Panc1 (cell line): ENCODE measurements around the gene MKKS. TPM values are rescaled to one million over a fixed set of nuclear protein-coding genes. Genes with fewer than 3 reads are reported as not detected.

Source experiments
- ATAC-seq: fragments of 200-7000 bp; cut with Tn5 transposase; 2 replicates; pipeline ENCODE4 v1.9.1; 2020; ENCODE audit warnings: mild to moderate bottlenecking, moderate library complexity
- BruUV-seq: library from RNA; stranded (reverse); fragments of 400-500 nt; replicated peaks from 2 replicates; lab custom pipeline; 2021; lab: Mats Ljungman, UMichigan
- CTCF ChIA-PET: fragments of 300-600 bp; sonication (Branson Sonifier 250); formaldehyde crosslinking; loops from one replicate; lab custom pipeline; 2022; ENCODE audit warnings: antibody characterized with exemption; lab: Charles Lee
- POLR2A ChIA-PET: fragments of 300-600 bp; sonication (Branson Sonifier 250); formaldehyde crosslinking; loops from one replicate; lab custom pipeline; 2022; ENCODE audit warnings: antibody characterized with exemption; lab: Charles Lee
- DNase-seq: peaks from one replicate; pipeline ENCODE4 v3.0.0-alpha.2; 2010; ENCODE audit warnings: low read depth, low spot score
- H3K27ac ChIP-seq: 2 replicates; pipeline ENCODE4 v1.5.1; 2011; ENCODE audit warnings: mild to moderate bottlenecking, low read length, inconsistent platforms
- H3K27me3 ChIP-seq: fragments of 200-500 bp; sonication (Bioruptor generic); 2 replicates; pipeline ENCODE4 v1.6.0; 2014; ENCODE audit warnings: low read length, inconsistent platforms; ENCODE audit not compliant: control insufficient read depth, insufficient read depth
- H3K36me3 ChIP-seq: fragments of 200-500 bp; sonication (Bioruptor generic); 2 replicates; pipeline ENCODE4 v1.5.1; 2014; ENCODE audit warnings: inconsistent platforms, mild to moderate bottlenecking, low read length, moderate library complexity; ENCODE audit not compliant: control insufficient read depth, insufficient read depth
- H3K4me1 ChIP-seq: 2 replicates; pipeline ENCODE4 v1.5.1; 2011; ENCODE audit warnings: inconsistent platforms, mild to moderate bottlenecking, low read length, moderate library complexity; ENCODE audit not compliant: control insufficient read depth, insufficient read depth
- H3K4me3 ChIP-seq, 2 experiments: 2 replicates each; pipeline ENCODE4 v1.5.1; 2011 to 2012; ENCODE audit warnings: low read depth in 2 of 2, low read length in 2 of 2, mild to moderate bottlenecking in 2 of 2, inconsistent platforms in 1 of 2, moderate library complexity in 1 of 2
- H3K9me3 ChIP-seq: fragments of 200-500 bp; sonication (Bioruptor generic); 2 replicates; pipeline ENCODE4 v1.5.1; 2014; ENCODE audit warnings: low read depth, mild to moderate bottlenecking, inconsistent platforms, low read length, moderate library complexity; ENCODE audit not compliant: control insufficient read depth, insufficient read depth
- POLR2AphosphoS5 ChIP-seq: IDR thresholded peaks from 2 replicates; pipeline ENCODE4 v1.6.1; 2012; ENCODE audit warnings: mild to moderate bottlenecking, low read depth, low read length, moderate library complexity
- SIN3A ChIP-seq: IDR thresholded peaks from 2 replicates; pipeline ENCODE4 v1.6.1; 2012; ENCODE audit warnings: low read depth, mild to moderate bottlenecking, low read length, moderate library complexity, borderline replicate concordance; ENCODE audit not compliant: insufficient read depth
- TCF7L2 ChIP-seq: IDR thresholded peaks from 2 replicates; pipeline ENCODE4 v1.6.1; 2011; ENCODE audit warnings: mild to moderate bottlenecking, low read depth, low read length, inconsistent platforms
- in situ Hi-C: cut with HindIII; loops from 2 replicates; pipeline ENCODE4 v1.10.0; 2016; ENCODE audit warnings: low sequenced_read_pairs, low pct_unique_long_range_greater_than_20kb
- intact Hi-C: fragments of 100-400 bp; cut with micrococcal nuclease; formaldehyde crosslinking; loops from one replicate; pipeline ENCODE4 v1.10.0; 2022; ENCODE audit not compliant: unreplicated experiment
- total RNA-seq: library from RNA; stranded (reverse); gene quantifications from one replicate; pipeline ENCODE4 v1.2.1, GENCODE V29; 2021; ENCODE audit not compliant: unreplicated experiment
- TF ChIP-seq, protein P1 (sequence below): fragments of 450-650 bp; IDR thresholded peaks from 2 replicates; pipeline ENCODE4 v1.5.1; 2017; ENCODE audit warnings: mild to moderate bottlenecking
- TF ChIP-seq, protein P2 (sequence below), 2 experiments: IDR thresholded peaks; 2 replicates each; pipeline ENCODE4 v1.6.1; 2011 to 2012; ENCODE audit warnings: low read depth in 2 of 2, control low read depth in 1 of 2, low read length in 1 of 2, mild to moderate bottlenecking in 1 of 2, moderate library complexity in 1 of 2; ENCODE audit not compliant: insufficient read depth in 1 of 2

MKKS gene
- total RNA-seq, 1 experiment from 2014 or later = 15.6 TPM

DNA sequence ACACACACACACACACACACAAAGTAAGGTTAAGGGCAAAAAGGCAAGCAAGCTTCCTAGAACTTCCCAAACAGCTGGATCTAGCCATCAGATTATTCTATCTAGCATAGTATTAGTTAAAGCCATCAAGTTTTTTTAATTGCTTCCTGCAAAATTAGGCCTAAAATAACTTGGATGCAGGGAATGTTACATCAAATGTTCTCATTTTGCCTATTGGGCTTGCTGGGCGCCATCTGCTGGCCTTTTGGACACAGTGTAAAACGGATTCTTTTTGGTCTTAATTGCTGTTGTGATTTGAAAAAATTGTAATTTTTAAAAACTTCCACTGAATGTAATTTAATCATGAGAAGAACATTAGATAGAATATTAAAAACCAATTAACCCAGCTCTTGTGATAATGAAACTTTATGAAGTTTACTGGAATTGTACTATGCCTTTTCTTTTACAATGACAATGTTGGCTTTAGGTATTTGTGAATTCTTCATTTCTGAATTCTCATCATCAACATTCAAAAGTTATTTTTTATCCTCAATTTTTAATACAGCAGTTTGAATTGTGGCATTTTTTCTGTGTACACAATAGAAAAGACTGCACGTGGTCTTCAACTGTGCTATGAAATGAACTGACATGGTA is 6.8 kb downstream of the MKKS start:
- no TSS peak for BruUV-seq
- in situ Hi-C loops = no loop called here
- DNase-seq (no peak), ATAC-seq (peak; percentile 72; the same call in 1 of the 2 replicates)
- no peak overlapping the region for H3K27ac ChIP-seq
- no peak overlapping the region for H3K4me3 ChIP-seq
- intact Hi-C loops = loop anchor here (1.0 to 5.0 kb wide), 3 partner anchors 110 to 810 kb away; no protein-coding TSS in a partner anchor
- no peaks in the 10 kb centered on the region; the same call in 1 of the 2 replicates for H3K36me3 ChIP-seq
- POLR2A ChIA-PET = interaction anchor here (0.6 kb wide), 1 partner anchor 26 kb away, joined by 3 read pairs; no protein-coding TSS in a partner anchor
- CTCF ChIA-PET = interaction anchor here (0.6 kb wide), 3 partner anchors 22 to 863 kb away, joined by 3 to 4 read pairs (median 4); no protein-coding TSS in a partner anchor
- 0 out of 2 replicates have a peak, but pooled peaks cover 4% of the 10 kb centered on the region for H3K4me1 ChIP-seq
- no peaks in the 10 kb centered on the region for H3K9me3 ChIP-seq
- no peaks in the 10 kb centered on the region for H3K27me3 ChIP-seq
- TF ChIP-seq, protein P1, sequence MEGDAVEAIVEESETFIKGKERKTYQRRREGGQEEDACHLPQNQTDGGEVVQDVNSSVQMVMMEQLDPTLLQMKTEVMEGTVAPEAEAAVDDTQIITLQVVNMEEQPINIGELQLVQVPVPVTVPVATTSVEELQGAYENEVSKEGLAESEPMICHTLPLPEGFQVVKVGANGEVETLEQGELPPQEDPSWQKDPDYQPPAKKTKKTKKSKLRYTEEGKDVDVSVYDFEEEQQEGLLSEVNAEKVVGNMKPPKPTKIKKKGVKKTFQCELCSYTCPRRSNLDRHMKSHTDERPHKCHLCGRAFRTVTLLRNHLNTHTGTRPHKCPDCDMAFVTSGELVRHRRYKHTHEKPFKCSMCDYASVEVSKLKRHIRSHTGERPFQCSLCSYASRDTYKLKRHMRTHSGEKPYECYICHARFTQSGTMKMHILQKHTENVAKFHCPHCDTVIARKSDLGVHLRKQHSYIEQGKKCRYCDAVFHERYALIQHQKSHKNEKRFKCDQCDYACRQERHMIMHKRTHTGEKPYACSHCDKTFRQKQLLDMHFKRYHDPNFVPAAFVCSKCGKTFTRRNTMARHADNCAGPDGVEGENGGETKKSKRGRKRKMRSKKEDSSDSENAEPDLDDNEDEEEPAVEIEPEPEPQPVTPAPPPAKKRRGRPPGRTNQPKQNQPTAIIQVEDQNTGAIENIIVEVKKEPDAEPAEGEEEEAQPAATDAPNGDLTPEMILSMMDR = peak; percentile 84
- TF ChIP-seq, protein P2, sequence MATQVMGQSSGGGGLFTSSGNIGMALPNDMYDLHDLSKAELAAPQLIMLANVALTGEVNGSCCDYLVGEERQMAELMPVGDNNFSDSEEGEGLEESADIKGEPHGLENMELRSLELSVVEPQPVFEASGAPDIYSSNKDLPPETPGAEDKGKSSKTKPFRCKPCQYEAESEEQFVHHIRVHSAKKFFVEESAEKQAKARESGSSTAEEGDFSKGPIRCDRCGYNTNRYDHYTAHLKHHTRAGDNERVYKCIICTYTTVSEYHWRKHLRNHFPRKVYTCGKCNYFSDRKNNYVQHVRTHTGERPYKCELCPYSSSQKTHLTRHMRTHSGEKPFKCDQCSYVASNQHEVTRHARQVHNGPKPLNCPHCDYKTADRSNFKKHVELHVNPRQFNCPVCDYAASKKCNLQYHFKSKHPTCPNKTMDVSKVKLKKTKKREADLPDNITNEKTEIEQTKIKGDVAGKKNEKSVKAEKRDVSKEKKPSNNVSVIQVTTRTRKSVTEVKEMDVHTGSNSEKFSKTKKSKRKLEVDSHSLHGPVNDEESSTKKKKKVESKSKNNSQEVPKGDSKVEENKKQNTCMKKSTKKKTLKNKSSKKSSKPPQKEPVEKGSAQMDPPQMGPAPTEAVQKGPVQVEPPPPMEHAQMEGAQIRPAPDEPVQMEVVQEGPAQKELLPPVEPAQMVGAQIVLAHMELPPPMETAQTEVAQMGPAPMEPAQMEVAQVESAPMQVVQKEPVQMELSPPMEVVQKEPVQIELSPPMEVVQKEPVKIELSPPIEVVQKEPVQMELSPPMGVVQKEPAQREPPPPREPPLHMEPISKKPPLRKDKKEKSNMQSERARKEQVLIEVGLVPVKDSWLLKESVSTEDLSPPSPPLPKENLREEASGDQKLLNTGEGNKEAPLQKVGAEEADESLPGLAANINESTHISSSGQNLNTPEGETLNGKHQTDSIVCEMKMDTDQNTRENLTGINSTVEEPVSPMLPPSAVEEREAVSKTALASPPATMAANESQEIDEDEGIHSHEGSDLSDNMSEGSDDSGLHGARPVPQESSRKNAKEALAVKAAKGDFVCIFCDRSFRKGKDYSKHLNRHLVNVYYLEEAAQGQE (IDR thresholded peaks at IDR 0.05; ENCODE audit: insufficient read depth in 1 of 2, low read depth in 2 of 2, low read length in 1 of 2) = no peak

DNA sequence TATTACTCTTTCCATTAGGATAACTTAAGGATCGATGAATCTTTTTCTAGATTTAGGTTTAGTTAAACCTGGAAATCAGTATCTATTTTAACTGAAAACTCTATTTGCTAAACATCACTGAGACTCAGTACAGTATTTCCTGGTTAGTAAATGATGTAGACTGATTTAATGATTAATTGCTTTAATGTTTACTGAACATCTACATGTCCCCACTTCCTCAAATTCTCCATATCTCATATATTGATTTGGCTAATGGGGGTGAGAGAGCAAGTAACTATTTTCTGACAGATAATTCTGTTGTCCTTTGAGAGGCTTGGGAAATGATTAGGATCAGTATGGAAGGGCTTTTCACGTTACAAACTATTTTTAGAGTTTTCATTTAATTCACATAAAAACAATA is 10.3 kb downstream of the MKKS start:
- Histone ChIP-seq H3K27ac (no peak overlapping the region), H3K27me3 (no peaks in the 10 kb centered on the region), H3K4me1 (peaks cover 7% of the 10 kb centered on the region; the same call in 1 of the 2 replicates), H3K9me3 (no peaks in the 10 kb centered on the region), H3K4me3 (no peak overlapping the region), H3K36me3 (no peaks in the 10 kb centered on the region; the same call in 1 of the 2 replicates)
- intact Hi-C loops (no loop called here), in situ Hi-C loops (no loop called here)
- TF ChIP-seq, protein P1 = no peak
- TF ChIP-seq POLR2AphosphoS5 (no peak), TCF7L2 (no peak), SIN3A (no peak)
- TF ChIP-seq, protein P2 (IDR thresholded peaks at IDR 0.05; ENCODE audit: insufficient read depth in 1 of 2, low read depth in 2 of 2, low read length in 1 of 2) = no peak
- DNase-seq (no peak), ATAC-seq (no peak)
- no TSS peak for BruUV-seq
- CTCF ChIA-PET = no interaction called here
- POLR2A ChIA-PET = no interaction called here
